GM12891 (cell line): ENCODE data around the gene EYS.

Experiments used
- POLR2A ChIP-seq: IDR thresholded peaks from 2 replicates; pipeline ENCODE4 v1.6.1; 2011; ENCODE audit warnings: low read depth, low read length, control low read depth
- POLR2AphosphoS5 ChIP-seq: IDR thresholded peaks from 2 replicates; pipeline ENCODE4 v1.6.1; 2011; ENCODE audit warnings: low read depth, low read length, control low read depth
- TAF1 ChIP-seq: IDR thresholded peaks from 2 replicates; pipeline ENCODE4 v1.6.1; 2011; ENCODE audit warnings: low read depth, low read length, control low read depth

- TF ChIP-seq POLR2A: no peak
- TF ChIP-seq POLR2AphosphoS5: no peak
- TF ChIP-seq TAF1: no peak
Measured at GRCh38 chr6:63947792-63948529, 1759.1 kb downstream of the EYS start.
